ENCODE results near the gene PRR12.
A peak's percentile ranks its signal among the peaks of the same experiment; 100 is the strongest.

PRR12 gene

GRCh38 chr19:49666120-49666444 lies 75.1 kb downstream of the PRR12 start:
- H3K9ac ChIP-seq (ENCODE audit: low read length) = peak overlapping the region; percentile 91
- H3K9me2 ChIP-seq (ENCODE audit: low read depth, low read length) = no peaks in the 10 kb centered on the region
- H3K4me3 ChIP-seq (ENCODE audit: low read depth, low read length, poor library complexity, severe bottlenecking) = peak overlapping the region; percentile 83
- no peak overlapping the region for H2AFZ ChIP-seq (ENCODE audit: low read length)
- peaks cover 23% of the 10 kb centered on the region for H3K4me1 ChIP-seq (ENCODE audit: insufficient read depth, low read length, severe bottlenecking)
- H3F3A ChIP-seq (ENCODE audit: insufficient read depth, low read length) = no peaks in the 10 kb centered on the region
- no peaks in the 10 kb centered on the region for H4K20me1 ChIP-seq (ENCODE audit: insufficient read depth, low read length)
- 0 out of 2 replicates have a peak, but pooled peaks cover 5% of the 10 kb centered on the region for H3K79me2 ChIP-seq (ENCODE audit: insufficient read depth, low read length)
- no peaks in the 10 kb centered on the region for H3K9me3 ChIP-seq (ENCODE audit: low read length)
- TF ChIP-seq, protein P1, sequence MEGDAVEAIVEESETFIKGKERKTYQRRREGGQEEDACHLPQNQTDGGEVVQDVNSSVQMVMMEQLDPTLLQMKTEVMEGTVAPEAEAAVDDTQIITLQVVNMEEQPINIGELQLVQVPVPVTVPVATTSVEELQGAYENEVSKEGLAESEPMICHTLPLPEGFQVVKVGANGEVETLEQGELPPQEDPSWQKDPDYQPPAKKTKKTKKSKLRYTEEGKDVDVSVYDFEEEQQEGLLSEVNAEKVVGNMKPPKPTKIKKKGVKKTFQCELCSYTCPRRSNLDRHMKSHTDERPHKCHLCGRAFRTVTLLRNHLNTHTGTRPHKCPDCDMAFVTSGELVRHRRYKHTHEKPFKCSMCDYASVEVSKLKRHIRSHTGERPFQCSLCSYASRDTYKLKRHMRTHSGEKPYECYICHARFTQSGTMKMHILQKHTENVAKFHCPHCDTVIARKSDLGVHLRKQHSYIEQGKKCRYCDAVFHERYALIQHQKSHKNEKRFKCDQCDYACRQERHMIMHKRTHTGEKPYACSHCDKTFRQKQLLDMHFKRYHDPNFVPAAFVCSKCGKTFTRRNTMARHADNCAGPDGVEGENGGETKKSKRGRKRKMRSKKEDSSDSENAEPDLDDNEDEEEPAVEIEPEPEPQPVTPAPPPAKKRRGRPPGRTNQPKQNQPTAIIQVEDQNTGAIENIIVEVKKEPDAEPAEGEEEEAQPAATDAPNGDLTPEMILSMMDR (IDR thresholded peaks at IDR 0.05; ENCODE audit: low read length) = no peak
- no peak for TF ChIP-seq EZH2 (IDR thresholded peaks at IDR 0.05; ENCODE audit: borderline replicate concordance, low read length)
- H3K27me3 ChIP-seq (ENCODE audit: insufficient read depth, low read length) = no peaks in the 10 kb centered on the region
- peak overlapping the region; percentile 83 for H3K27ac ChIP-seq (ENCODE audit: low read depth, low read length, poor library complexity, severe bottlenecking)
- H3K4me2 ChIP-seq (ENCODE audit: low read length) = peak overlapping the region; percentile 80
- H3K36me3 ChIP-seq (ENCODE audit: insufficient read depth, low read length) = peaks cover 45% of the 10 kb centered on the region

DNA sequence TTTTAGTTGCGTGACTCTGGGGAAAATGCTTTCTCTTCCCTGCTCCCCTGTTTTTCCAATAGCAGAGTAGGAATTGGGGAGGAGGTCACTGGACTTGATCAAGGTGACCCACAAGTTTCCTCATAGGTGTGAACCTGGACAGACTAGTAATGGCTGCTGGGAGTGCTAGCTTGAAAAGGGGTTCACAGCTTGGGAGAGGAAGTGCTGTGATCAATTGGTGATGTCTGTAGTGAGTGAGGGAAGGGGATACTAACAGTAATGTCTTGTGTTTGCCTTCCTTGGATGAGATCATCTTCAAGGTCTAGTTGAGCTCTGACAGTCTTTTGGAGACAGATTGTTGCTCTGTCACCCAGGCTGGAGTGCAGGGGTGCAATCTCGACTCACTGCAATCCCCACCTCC lies 76.5 kb downstream of the PRR12 start:
- Histone ChIP-seq H3K4me2 (ENCODE audit: low read length) (peak overlapping the region; percentile 80), H4K20me1 (ENCODE audit: insufficient read depth, low read length) (no peaks in the 10 kb centered on the region), H3K36me3 (ENCODE audit: insufficient read depth, low read length) (peaks cover 31% of the 10 kb centered on the region), H3F3A (ENCODE audit: insufficient read depth, low read length) (no peaks in the 10 kb centered on the region), H3K4me1 (ENCODE audit: insufficient read depth, low read length, severe bottlenecking) (peaks cover 33% of the 10 kb centered on the region), H3K79me2 (ENCODE audit: insufficient read depth, low read length) (0 out of 2 replicates have a peak, but pooled peaks cover 5% of the 10 kb centered on the region), H3K9me3 (ENCODE audit: low read length) (no peaks in the 10 kb centered on the region), H2AFZ (ENCODE audit: low read length) (no peak overlapping the region), H3K9ac (ENCODE audit: low read length) (peak overlapping the region; percentile 91), H3K4me3 (ENCODE audit: low read depth, low read length, poor library complexity, severe bottlenecking) (peak overlapping the region; percentile 83), H3K9me2 (ENCODE audit: low read depth, low read length) (no peaks in the 10 kb centered on the region), H3K27me3 (ENCODE audit: insufficient read depth, low read length) (no peaks in the 10 kb centered on the region), H3K27ac (ENCODE audit: low read depth, low read length, poor library complexity, severe bottlenecking) (peak overlapping the region; percentile 21)
- TF ChIP-seq, protein P1 (IDR thresholded peaks at IDR 0.05; ENCODE audit: low read length) = no peak
- no peak for TF ChIP-seq EZH2 (IDR thresholded peaks at IDR 0.05; ENCODE audit: borderline replicate concordance, low read length)

GRCh38 chr19:49669516-49669915 lies 78.5 kb downstream of the PRR12 start:
- Histone ChIP-seq H3K27me3 (ENCODE audit: insufficient read depth, low read length) (no peaks in the 10 kb centered on the region), H3K9ac (ENCODE audit: low read length) (no peak overlapping the region), H3F3A (ENCODE audit: insufficient read depth, low read length) (peaks cover 6% of the 10 kb centered on the region; the same call in 1 of the 2 replicates), H3K36me3 (ENCODE audit: insufficient read depth, low read length) (peaks cover 22% of the 10 kb centered on the region), H2AFZ (ENCODE audit: low read length) (no peak overlapping the region), H3K79me2 (ENCODE audit: insufficient read depth, low read length) (0 out of 2 replicates have a peak, but pooled peaks cover 5% of the 10 kb centered on the region), H3K9me2 (ENCODE audit: low read depth, low read length) (no peaks in the 10 kb centered on the region), H3K27ac (ENCODE audit: low read depth, low read length, poor library complexity, severe bottlenecking) (no peak overlapping the region), H3K4me2 (ENCODE audit: low read length) (no peak overlapping the region), H3K4me1 (ENCODE audit: insufficient read depth, low read length, severe bottlenecking) (peaks cover 40% of the 10 kb centered on the region), H3K4me3 (ENCODE audit: low read depth, low read length, poor library complexity, severe bottlenecking) (no peak overlapping the region), H3K9me3 (ENCODE audit: low read length) (no peaks in the 10 kb centered on the region), H4K20me1 (ENCODE audit: insufficient read depth, low read length) (no peaks in the 10 kb centered on the region)
- TF ChIP-seq, protein P1 (IDR thresholded peaks at IDR 0.05; ENCODE audit: low read length) = no peak
- no peak for TF ChIP-seq EZH2 (IDR thresholded peaks at IDR 0.05; ENCODE audit: borderline replicate concordance, low read length)
